K562 (cell line): Measurements from ENCODE around the gene TAF10. TPM values are rescaled to one million over a fixed set of nuclear protein-coding genes. Genes with fewer than 3 reads are reported as not detected.

Experiments used
- ATAC-seq: fragments of 200-7000 bp; cut with Tn5 transposase; 3 replicates; pipeline ENCODE4 v1.9.1; 2020; ENCODE audit warnings: moderate library complexity
- BruUV-seq: library from RNA; stranded (reverse); fragments of 400-500 nt; replicated peaks from 2 replicates; lab custom pipeline; 2021; lab: Mats Ljungman, UMichigan
- CTCF ChIA-PET: fragments of 300-600 bp; formaldehyde crosslinking; extraction: SDS; loops from one replicate; lab custom pipeline; 2021; ENCODE audit warnings: low intra/inter-chr PET ratio; lab: Yijun Ruan, JAX
- POLR2A ChIA-PET: fragments of 300-600, 350-650 bp; sonication (Branson Sonifier 250); formaldehyde crosslinking; extraction: SDS; loops from one replicate; lab custom pipeline; 2021; ENCODE audit warnings: antibody characterized with exemption, inconsistent platforms; lab: Yijun Ruan, JAX
- DNase-seq, 4 experiments: peaks; one replicate each; pipeline versions ENCODE4 v3.0.0 to v3.0.0-alpha.2; 2011 to 2018; ENCODE audit warnings: low spot score in 3 of 4, mixed read lengths in 3 of 4; ENCODE audit errors: extremely low read depth in 1 of 4
- FAIRE-seq: peaks from 2 replicates; lab custom pipeline; 2011; peaks lifted over from hg19 to GRCh38; lab: Jason Lieb, UNC
- H2AFZ ChIP-seq: 2 replicates; pipeline ENCODE4 v1.6.0; 2011; ENCODE audit warnings: low read depth, low read length, control low read depth, inconsistent platforms
- H3K27ac ChIP-seq: fragments of 200-600 bp; 3 replicates; pipeline ENCODE4 v1.8.0; 2011; ENCODE audit warnings: low read depth, mild to moderate bottlenecking, control low read depth, inconsistent platforms, low read length, moderate library complexity, mixed read lengths; ENCODE audit errors: extremely low read depth
- H3K27me3 ChIP-seq, 2 experiments: fragments of 300-600 bp in 1 of 2; 2 replicates in 1 of 2; 3 replicates in 1 of 2; pipeline versions ENCODE4 v1.6.0 to v1.8.0; 2011; ENCODE audit warnings: inconsistent platforms in 2 of 2, low read length in 2 of 2, mild to moderate bottlenecking in 1 of 2, mixed read lengths in 1 of 2, moderate library complexity in 1 of 2; ENCODE audit not compliant: control insufficient read depth in 2 of 2, insufficient read depth in 2 of 2
- H3K36me3 ChIP-seq: fragments of 300-600 bp; 3 replicates; pipeline ENCODE4 v1.8.0; 2011; ENCODE audit warnings: mild to moderate bottlenecking, low read length, inconsistent platforms; ENCODE audit not compliant: control insufficient read depth, insufficient read depth
- H3K4me1 ChIP-seq, 2 experiments: fragments of 200-600 bp in 1 of 2; replicated peaks in 1 of 2; 2 replicates in 1 of 2; 3 replicates in 1 of 2; pipeline versions ENCODE4 v1.5.1 to v1.8.0; 2011; ENCODE audit warnings: inconsistent platforms in 2 of 2, low read length in 2 of 2, mild to moderate bottlenecking in 1 of 2, mixed read lengths in 1 of 2, moderate library complexity in 1 of 2; ENCODE audit not compliant: control insufficient read depth in 2 of 2, insufficient read depth in 2 of 2
- H3K4me2 ChIP-seq: 2 replicates; pipeline ENCODE4 v1.6.1; 2011; ENCODE audit warnings: low read length, control low read depth, inconsistent platforms, mixed read lengths; ENCODE audit not compliant: insufficient read depth
- H3K4me3 ChIP-seq: fragments of 200-600 bp; sonication (generic), shearing (Covaris generic); 2 replicates; pipeline ENCODE4 v1.5.1; 2016; ENCODE audit warnings: control low read depth, inconsistent platforms
- H3K79me2 ChIP-seq: fragments of 200-600 bp; 3 replicates; pipeline ENCODE4 v1.8.0; 2011; ENCODE audit warnings: low read length, inconsistent platforms; ENCODE audit not compliant: control insufficient read depth, insufficient read depth
- H3K9ac ChIP-seq, 2 experiments: 2 replicates each; pipeline versions ENCODE4 v1.6.0 to v1.6.1; 2011; ENCODE audit warnings: low read depth in 2 of 2, low read length in 2 of 2, control low read depth in 1 of 2, inconsistent platforms in 1 of 2, mild to moderate bottlenecking in 1 of 2, mixed read lengths in 1 of 2; ENCODE audit not compliant: insufficient read depth in 1 of 2
- H3K9me1 ChIP-seq: one replicate; pipeline ENCODE4 v1.6.0; 2011; ENCODE audit warnings: inconsistent platforms, mild to moderate bottlenecking, low read length, moderate library complexity; ENCODE audit not compliant: control insufficient read depth, insufficient read depth
- H3K9me3 ChIP-seq: replicated peaks from 2 replicates; pipeline ENCODE4 v1.5.1; 2011; ENCODE audit warnings: low read depth, low read length, inconsistent platforms; ENCODE audit not compliant: control insufficient read depth, insufficient read depth
- H4K20me1 ChIP-seq: replicated peaks from 2 replicates; pipeline ENCODE4 v1.6.1; 2011; ENCODE audit warnings: low read length, inconsistent platforms, mixed read lengths; ENCODE audit not compliant: control insufficient read depth, insufficient read depth
- BDP1 ChIP-seq: IDR thresholded peaks from 3 replicates; pipeline ENCODE4 v1.6.1; 2011; ENCODE audit not compliant: insufficient read length, insufficient read depth
- ELF1 ChIP-seq: fragments of 200-800 bp; sonication (Bioruptor generic); IDR thresholded peaks from 2 replicates; pipeline ENCODE4 v1.6.1; 2016; ENCODE audit warnings: missing genetic modification characterization, missing compliant biosample characterization
- RNF2 ChIP-seq: sonication (generic); IDR thresholded peaks from 2 replicates; pipeline ENCODE4 v1.6.1; 2016
- ZFX ChIP-seq: sonication (generic); formaldehyde crosslinking; IDR thresholded peaks from 2 replicates; pipeline ENCODE4 v1.8.0; 2022; ENCODE audit warnings: mild to moderate bottlenecking, missing genetic modification reagents, moderate library complexity
- ZNF436 ChIP-seq: fragments of 250-450, 450-650 bp; sonication (Bioruptor Pico); formaldehyde crosslinking; IDR thresholded peaks from 2 replicates; pipeline ENCODE4 v1.7.0; 2020; ENCODE audit warnings: mild to moderate bottlenecking
- WGBS: fragments of 100-300 bp; shearing (Covaris generic); methylation state at CpG from one replicate; pipeline ENCODE4 v1.1.6; 2016; ENCODE audit warnings: low coverage, mixed read lengths; ENCODE audit not compliant: insufficient coverage; ENCODE audit errors: missing lambda C conversion rate; 5-methylcytosine and 5-hydroxymethylcytosine counted together
- in situ Hi-C: fragments of 300-500 bp; cut with MboI; formaldehyde crosslinking; loops from 4 replicates; pipeline ENCODE4 v1.15.0; 2018; ENCODE audit warnings: inconsistent platforms, mixed read lengths
- intact Hi-C: fragments of 100-400 bp; cut with micrococcal nuclease; formaldehyde crosslinking; loops from 2 replicates; pipeline ENCODE4 v1.14.2; 2022
- polyA plus RNA-seq, 8 experiments: library from polyadenylated mRNA; depleted of rRNA in 4 of 8; stranded (reverse) in 5 of 8; unstranded in 3 of 8; fragments of >200 nt; fragmentation: Nextera tagmentation in 2 of 8; fragmentation: Illumina TruSeq in 1 of 8; extraction: Ambion mirVana in 2 of 8; extraction: Trizol in 1 of 8; gene quantifications; 2 replicates each; pipeline versions ENCODE4 v1.2.1 to v1.2.3, GENCODE V29; 2011 to 2014; ENCODE audit warnings: inconsistent platforms in 1 of 8, missing spikeins in 1 of 8
- total RNA-seq, 7 experiments: library from RNA; depleted of rRNA in 6 of 7; stranded (reverse); fragments of >200 nt in 6 of 7; fragmentation: Illumina TruSeq in 2 of 7; extraction: Trizol in 2 of 7; gene quantifications; 2 replicates each; pipeline versions ENCODE4 v1.2.1 to v1.2.3, GENCODE V29; 2011 to 2021; ENCODE audit warnings: low replicate concordance in 1 of 7
- TF ChIP-seq, protein P1 (sequence below): fragments of 200-800 bp; sonication (Bioruptor generic); IDR thresholded peaks from 2 replicates; pipeline ENCODE4 v1.6.1; 2017; ENCODE audit warnings: missing genetic modification characterization, missing compliant biosample characterization
- TF ChIP-seq, protein P2 (sequence below): sonication (generic); formaldehyde crosslinking; IDR thresholded peaks from 2 replicates; pipeline ENCODE4 v1.8.1; 2023; ENCODE audit warnings: mild to moderate bottlenecking, missing genetic modification reagents
- TF ChIP-seq, protein P3 (sequence below), 2 experiments: fragments of 450-650 bp in 1 of 2; IDR thresholded peaks; 2 replicates each; pipeline ENCODE4 v1.6.1; 2011 to 2017; ENCODE audit warnings: low read depth in 2 of 2, antibody characterized with exemption in 1 of 2, borderline replicate concordance in 1 of 2, low read length in 1 of 2, mild to moderate bottlenecking in 1 of 2, mixed read lengths in 1 of 2; ENCODE audit not compliant: control insufficient read depth in 1 of 2
- TF ChIP-seq, protein P4 (sequence below): fragments of 250-450 bp; sonication (Bioruptor Pico); IDR thresholded peaks from 2 replicates; pipeline ENCODE4 v1.5.0; 2020; ENCODE audit warnings: mild to moderate bottlenecking, borderline replicate concordance

Gene TAF10
- total and polyA plus RNA-seq, 9 of the 15 experiments (the other 6 are each of a cell fraction or from before 2014, with no cell fraction given), result 19.5 to 197 (median 121) TPM

DNA sequence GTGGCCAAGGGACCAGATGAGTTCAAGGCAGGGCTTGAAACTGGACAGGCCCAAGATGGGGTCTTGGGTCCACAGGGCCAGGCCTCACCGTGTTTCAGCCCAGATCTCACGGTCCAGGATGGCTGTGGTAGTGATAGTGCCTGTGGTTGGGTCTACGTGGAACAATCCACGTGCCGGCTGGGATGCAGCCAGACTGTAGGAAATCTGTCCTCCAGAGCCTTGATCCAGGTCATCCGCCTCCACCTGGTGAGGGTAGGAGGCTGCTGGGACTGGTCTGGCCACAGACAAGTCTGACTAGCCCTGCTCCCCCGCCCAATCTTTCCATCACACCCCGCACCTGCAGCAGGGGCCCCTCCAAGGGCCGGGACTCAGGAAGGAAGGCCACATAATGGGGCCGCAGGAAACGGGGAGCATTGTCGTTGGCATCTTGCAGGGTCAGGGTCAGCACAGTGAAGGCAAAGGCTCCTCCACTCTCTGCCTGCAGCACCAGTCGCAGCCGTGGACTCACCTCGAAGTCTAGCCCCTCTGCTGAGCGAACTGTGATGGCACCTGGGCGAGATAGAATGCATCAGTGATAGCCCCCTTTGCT, 13.9 kb upstream of the TAF10 start:
- in situ Hi-C loops, result no loop called here
- no TSS peak for BruUV-seq
- TF ChIP-seq, protein P1, sequence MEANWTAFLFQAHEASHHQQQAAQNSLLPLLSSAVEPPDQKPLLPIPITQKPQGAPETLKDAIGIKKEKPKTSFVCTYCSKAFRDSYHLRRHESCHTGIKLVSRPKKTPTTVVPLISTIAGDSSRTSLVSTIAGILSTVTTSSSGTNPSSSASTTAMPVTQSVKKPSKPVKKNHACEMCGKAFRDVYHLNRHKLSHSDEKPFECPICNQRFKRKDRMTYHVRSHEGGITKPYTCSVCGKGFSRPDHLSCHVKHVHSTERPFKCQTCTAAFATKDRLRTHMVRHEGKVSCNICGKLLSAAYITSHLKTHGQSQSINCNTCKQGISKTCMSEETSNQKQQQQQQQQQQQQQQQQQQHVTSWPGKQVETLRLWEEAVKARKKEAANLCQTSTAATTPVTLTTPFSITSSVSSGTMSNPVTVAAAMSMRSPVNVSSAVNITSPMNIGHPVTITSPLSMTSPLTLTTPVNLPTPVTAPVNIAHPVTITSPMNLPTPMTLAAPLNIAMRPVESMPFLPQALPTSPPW (CRISPR knock-in tag), result no peak
- TF ChIP-seq, protein P2, sequence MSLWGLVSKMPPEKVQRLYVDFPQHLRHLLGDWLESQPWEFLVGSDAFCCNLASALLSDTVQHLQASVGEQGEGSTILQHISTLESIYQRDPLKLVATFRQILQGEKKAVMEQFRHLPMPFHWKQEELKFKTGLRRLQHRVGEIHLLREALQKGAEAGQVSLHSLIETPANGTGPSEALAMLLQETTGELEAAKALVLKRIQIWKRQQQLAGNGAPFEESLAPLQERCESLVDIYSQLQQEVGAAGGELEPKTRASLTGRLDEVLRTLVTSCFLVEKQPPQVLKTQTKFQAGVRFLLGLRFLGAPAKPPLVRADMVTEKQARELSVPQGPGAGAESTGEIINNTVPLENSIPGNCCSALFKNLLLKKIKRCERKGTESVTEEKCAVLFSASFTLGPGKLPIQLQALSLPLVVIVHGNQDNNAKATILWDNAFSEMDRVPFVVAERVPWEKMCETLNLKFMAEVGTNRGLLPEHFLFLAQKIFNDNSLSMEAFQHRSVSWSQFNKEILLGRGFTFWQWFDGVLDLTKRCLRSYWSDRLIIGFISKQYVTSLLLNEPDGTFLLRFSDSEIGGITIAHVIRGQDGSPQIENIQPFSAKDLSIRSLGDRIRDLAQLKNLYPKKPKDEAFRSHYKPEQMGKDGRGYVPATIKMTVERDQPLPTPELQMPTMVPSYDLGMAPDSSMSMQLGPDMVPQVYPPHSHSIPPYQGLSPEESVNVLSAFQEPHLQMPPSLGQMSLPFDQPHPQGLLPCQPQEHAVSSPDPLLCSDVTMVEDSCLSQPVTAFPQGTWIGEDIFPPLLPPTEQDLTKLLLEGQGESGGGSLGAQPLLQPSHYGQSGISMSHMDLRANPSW (CRISPR knock-in tag), result no peak
- TF ChIP-seq, protein P3, sequence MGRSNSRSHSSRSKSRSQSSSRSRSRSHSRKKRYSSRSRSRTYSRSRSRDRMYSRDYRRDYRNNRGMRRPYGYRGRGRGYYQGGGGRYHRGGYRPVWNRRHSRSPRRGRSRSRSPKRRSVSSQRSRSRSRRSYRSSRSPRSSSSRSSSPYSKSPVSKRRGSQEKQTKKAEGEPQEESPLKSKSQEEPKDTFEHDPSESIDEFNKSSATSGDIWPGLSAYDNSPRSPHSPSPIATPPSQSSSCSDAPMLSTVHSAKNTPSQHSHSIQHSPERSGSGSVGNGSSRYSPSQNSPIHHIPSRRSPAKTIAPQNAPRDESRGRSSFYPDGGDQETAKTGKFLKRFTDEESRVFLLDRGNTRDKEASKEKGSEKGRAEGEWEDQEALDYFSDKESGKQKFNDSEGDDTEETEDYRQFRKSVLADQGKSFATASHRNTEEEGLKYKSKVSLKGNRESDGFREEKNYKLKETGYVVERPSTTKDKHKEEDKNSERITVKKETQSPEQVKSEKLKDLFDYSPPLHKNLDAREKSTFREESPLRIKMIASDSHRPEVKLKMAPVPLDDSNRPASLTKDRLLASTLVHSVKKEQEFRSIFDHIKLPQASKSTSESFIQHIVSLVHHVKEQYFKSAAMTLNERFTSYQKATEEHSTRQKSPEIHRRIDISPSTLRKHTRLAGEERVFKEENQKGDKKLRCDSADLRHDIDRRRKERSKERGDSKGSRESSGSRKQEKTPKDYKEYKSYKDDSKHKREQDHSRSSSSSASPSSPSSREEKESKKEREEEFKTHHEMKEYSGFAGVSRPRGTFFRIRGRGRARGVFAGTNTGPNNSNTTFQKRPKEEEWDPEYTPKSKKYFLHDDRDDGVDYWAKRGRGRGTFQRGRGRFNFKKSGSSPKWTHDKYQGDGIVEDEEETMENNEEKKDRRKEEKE (IDR thresholded peaks at IDR 0.05; ENCODE audit: borderline replicate concordance in 1 of 2, control insufficient read depth in 1 of 2, low read depth in 2 of 2, low read length in 1 of 2), result no peak
- TF ChIP-seq ELF1 (tag) (no peak), ZFX (no peak), BDP1 (no peak), ZNF436 (CRISPR knock-in tag) (no peak), RNF2 (no peak)
- TF ChIP-seq, protein P4, sequence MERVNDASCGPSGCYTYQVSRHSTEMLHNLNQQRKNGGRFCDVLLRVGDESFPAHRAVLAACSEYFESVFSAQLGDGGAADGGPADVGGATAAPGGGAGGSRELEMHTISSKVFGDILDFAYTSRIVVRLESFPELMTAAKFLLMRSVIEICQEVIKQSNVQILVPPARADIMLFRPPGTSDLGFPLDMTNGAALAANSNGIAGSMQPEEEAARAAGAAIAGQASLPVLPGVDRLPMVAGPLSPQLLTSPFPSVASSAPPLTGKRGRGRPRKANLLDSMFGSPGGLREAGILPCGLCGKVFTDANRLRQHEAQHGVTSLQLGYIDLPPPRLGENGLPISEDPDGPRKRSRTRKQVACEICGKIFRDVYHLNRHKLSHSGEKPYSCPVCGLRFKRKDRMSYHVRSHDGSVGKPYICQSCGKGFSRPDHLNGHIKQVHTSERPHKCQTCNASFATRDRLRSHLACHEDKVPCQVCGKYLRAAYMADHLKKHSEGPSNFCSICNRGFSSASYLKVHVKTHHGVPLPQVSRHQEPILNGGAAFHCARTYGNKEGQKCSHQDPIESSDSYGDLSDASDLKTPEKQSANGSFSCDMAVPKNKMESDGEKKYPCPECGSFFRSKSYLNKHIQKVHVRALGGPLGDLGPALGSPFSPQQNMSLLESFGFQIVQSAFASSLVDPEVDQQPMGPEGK, result no peak

More for the DNA sequence above, 13.9 kb upstream of the TAF10 start:
- H3K4me2 ChIP-seq, result no peak overlapping the region
- H3K4me3 ChIP-seq, result no peak overlapping the region
- peak overlapping the region in 1 of 2 experiments; percentile 37; a peak in 1 of 4 replicates for H3K9ac ChIP-seq
- intact Hi-C loops, result no loop called here
- H3K4me1 ChIP-seq, result peaks cover 0 to 38% of the 10 kb centered on the region in 2 experiments; a peak in 2 of 5 replicates
- no peaks in the 10 kb centered on the region for H3K9me1 ChIP-seq
- ChIA-PET POLR2A (interaction anchor here (0.5 to 2.0 kb wide), 2 partner anchors 10 to 57 kb away, joined by 3 to 6 read pairs; partner anchors contain the start of gene MRPL17), CTCF (no interaction called here)
- FAIRE-seq (no peak), DNase-seq (no peak), ATAC-seq (no peak)
- H2AFZ ChIP-seq, result no peak overlapping the region
- H3K36me3 ChIP-seq, result no peaks in the 10 kb centered on the region
- H3K79me2 ChIP-seq, result no peaks in the 10 kb centered on the region
- H3K27ac ChIP-seq, result no peak overlapping the region
- H4K20me1 ChIP-seq, result no peaks in the 10 kb centered on the region
- no peaks in the 10 kb centered on the region for H3K9me3 ChIP-seq
- 20% methylated on average over 17 of the region's 17 CpGs for WGBS
- H3K27me3 ChIP-seq, result peaks cover 3 to 37% of the 10 kb centered on the region in 2 experiments; a peak in 4 of 5 replicates
